Neutrophil (primary cell): ENCODE results near the gene SRRM3.

Source experiments
- H3K27ac ChIP-seq: fragments of 200-600 bp; sonication (generic); 2 replicates; pipeline ENCODE4 v1.5.1; 2016; ENCODE audit warnings: mild to moderate bottlenecking, moderate library complexity
- H3K27me3 ChIP-seq: fragments of 200-600 bp; sonication (generic); 2 replicates; pipeline ENCODE4 v1.6.0; 2016; ENCODE audit warnings: mild to moderate bottlenecking
- H3K36me3 ChIP-seq: fragments of 200-600 bp; sonication (generic); 2 replicates; pipeline ENCODE4 v1.5.1; 2017
- H3K4me1 ChIP-seq, 2 experiments: fragments of 200-600 bp in 1 of 2; sonication (generic) in 1 of 2; 1 replicate in 1 of 2; 2 replicates in 1 of 2; pipeline versions ENCODE4 v1.5.1 to v1.6.1; 2013 to 2016; ENCODE audit warnings: low read depth in 1 of 2, low read length in 1 of 2, mild to moderate bottlenecking in 1 of 2, moderate library complexity in 1 of 2; ENCODE audit not compliant: control insufficient read depth in 1 of 2, insufficient read depth in 1 of 2
- H3K4me3 ChIP-seq, 2 experiments: fragments of 200-600 bp in 1 of 2; sonication (generic) in 1 of 2; 1 replicate in 1 of 2; 2 replicates in 1 of 2; pipeline ENCODE4 v1.5.1; 2013 to 2016; ENCODE audit warnings: low read depth in 1 of 2, low read length in 1 of 2, mild to moderate bottlenecking in 1 of 2, moderate library complexity in 1 of 2
- H3K9me3 ChIP-seq: fragments of 200-600 bp; sonication (generic); 2 replicates; pipeline ENCODE4 v1.5.1; 2016
- CTCF ChIP-seq: fragments of 200-600 bp; sonication (generic); IDR thresholded peaks from 2 replicates; pipeline ENCODE4 v1.5.1; 2016; ENCODE audit warnings: antibody characterized with exemption

SRRM3 gene

GRCh38 chr7:76191783-76192240 is 9.9 kb upstream of the SRRM3 start:
- TF ChIP-seq CTCF, result no peak
- no peaks in the 10 kb centered on the region for H3K4me1 ChIP-seq
- no peak overlapping the region for H3K27ac ChIP-seq
- no peaks in the 10 kb centered on the region for H3K27me3 ChIP-seq
- H3K9me3 ChIP-seq, result no peaks in the 10 kb centered on the region
- no peak overlapping the region for H3K4me3 ChIP-seq
- no peaks in the 10 kb centered on the region for H3K36me3 ChIP-seq

- no peaks in the 10 kb centered on the region for H3K4me1 ChIP-seq
- H3K36me3 ChIP-seq, result no peaks in the 10 kb centered on the region
- H3K27ac ChIP-seq, result no peak overlapping the region
- TF ChIP-seq CTCF, result no peak
- no peaks in the 10 kb centered on the region for H3K9me3 ChIP-seq
- H3K4me3 ChIP-seq, result no peak overlapping the region
- H3K27me3 ChIP-seq, result peaks cover 3% of the 10 kb centered on the region
Observed at GRCh38 chr7:76193466-76193865, 8.2 kb upstream of the SRRM3 start.

GRCh38 chr7:76193883-76194282 is 7.8 kb upstream of the SRRM3 start:
- Histone ChIP-seq H3K9me3 (no peaks in the 10 kb centered on the region), H3K4me3 (no peak overlapping the region), H3K27ac (no peak overlapping the region), H3K36me3 (no peaks in the 10 kb centered on the region), H3K27me3 (peaks cover 3% of the 10 kb centered on the region), H3K4me1 (no peaks in the 10 kb centered on the region)
- TF ChIP-seq CTCF, result no peak

- no peaks in the 10 kb centered on the region for H3K9me3 ChIP-seq
- H3K27me3 ChIP-seq, result peaks cover 25% of the 10 kb centered on the region
- H3K4me3 ChIP-seq, result no peak overlapping the region
- H3K27ac ChIP-seq, result no peak overlapping the region
- peaks cover 0 to 2% of the 10 kb centered on the region in 2 experiments for H3K4me1 ChIP-seq
- TF ChIP-seq CTCF, result no peak
- H3K36me3 ChIP-seq, result no peaks in the 10 kb centered on the region
Observed at GRCh38 chr7:76196786-76197185, 4.9 kb upstream of the SRRM3 start.

GRCh38 chr7:76198202-76198601 is 3.5 kb upstream of the SRRM3 start:
- H3K36me3 ChIP-seq, result no peaks in the 10 kb centered on the region
- H3K27me3 ChIP-seq, result peaks cover 40% of the 10 kb centered on the region
- peaks cover 0 to 3% of the 10 kb centered on the region in 2 experiments for H3K4me1 ChIP-seq
- H3K27ac ChIP-seq, result no peak overlapping the region
- no peak overlapping the region for H3K4me3 ChIP-seq
- TF ChIP-seq CTCF, result no peak
- no peaks in the 10 kb centered on the region for H3K9me3 ChIP-seq

- Histone ChIP-seq H3K4me3 (no peak overlapping the region), H3K27me3 (peaks cover 57% of the 10 kb centered on the region), H3K36me3 (no peaks in the 10 kb centered on the region), H3K4me1 (peaks cover 0 to 3% of the 10 kb centered on the region in 2 experiments), H3K27ac (no peak overlapping the region), H3K9me3 (no peaks in the 10 kb centered on the region)
- no peak for TF ChIP-seq CTCF
Observed at GRCh38 chr7:76202666-76203030, 952 bp downstream of the SRRM3 start.
